Natural killer cell (primary cell): ENCODE data around the gene PPM1D. TPM values are rescaled to one million over a fixed set of nuclear protein-coding genes. Genes with fewer than 3 reads are reported as not detected.

Experiments
- ATAC-seq, 3 donors: fragments of 150-1000 bp in 2 of 3; fragments of 200-7000 bp in 1 of 3; cut with Tn5 transposase; 1 replicate in 1 of 3; 2 replicates in 2 of 3; pipeline ENCODE4 v1.10.0; 2021; ENCODE audit warnings: mild to moderate bottlenecking in 2 of 3, moderate library complexity in 2 of 3
- DNase-seq, 2 donors: peaks; one replicate each; pipeline versions ENCODE4 v3.0.0 to v3.0.0-alpha.2; 2013 to 2021; ENCODE audit warnings: mixed read lengths in 1 of 2
- H3K27ac ChIP-seq: one replicate; pipeline ENCODE4 v1.5.1; 2013; ENCODE audit warnings: mild to moderate bottlenecking, low read length
- H3K27me3 ChIP-seq: one replicate; pipeline ENCODE4 v1.6.1; 2013; ENCODE audit warnings: low read length; ENCODE audit not compliant: control insufficient read depth, insufficient read depth
- H3K36me3 ChIP-seq: one replicate; pipeline ENCODE4 v1.6.1; 2013; ENCODE audit warnings: low read length; ENCODE audit not compliant: control insufficient read depth, insufficient read depth
- H3K4me1 ChIP-seq: one replicate; pipeline ENCODE4 v1.6.1; 2013; ENCODE audit warnings: low read length; ENCODE audit not compliant: control insufficient read depth, insufficient read depth
- H3K4me3 ChIP-seq: one replicate; pipeline ENCODE4 v1.5.1; 2013; ENCODE audit warnings: low read length
- H3K9me3 ChIP-seq: one replicate; pipeline ENCODE4 v1.6.1; 2013; ENCODE audit warnings: low read length; ENCODE audit not compliant: control insufficient read depth, insufficient read depth
- H3K27ac Mint-ChIP-seq, 2 donors: one replicate each; pipeline ENCODE4 v1.8.0; 2022; ENCODE audit warnings: mild to moderate bottlenecking in 2 of 2, mixed read lengths in 2 of 2, moderate library complexity in 1 of 2
- H3K27me3 Mint-ChIP-seq, 2 donors: one replicate each; pipeline ENCODE4 v1.8.0; 2022; ENCODE audit warnings: low read depth in 2 of 2, mixed read lengths in 2 of 2
- H3K36me3 Mint-ChIP-seq: one replicate; pipeline ENCODE4 v1.8.0; 2022; ENCODE audit warnings: mixed read lengths
- H3K4me1 Mint-ChIP-seq, 2 donors: one replicate each; pipeline ENCODE4 v1.8.0; 2022; ENCODE audit warnings: mixed read lengths in 2 of 2
- H3K4me3 Mint-ChIP-seq: one replicate; pipeline ENCODE4 v1.8.0; 2022; ENCODE audit warnings: mild to moderate bottlenecking, moderate library complexity, mixed read lengths
- H3K9me3 Mint-ChIP-seq, 2 donors: one replicate each; pipeline ENCODE4 v1.8.0; 2022; ENCODE audit warnings: mixed read lengths in 2 of 2
- CTCF ChIP-seq: fragments of 200-600 bp; IDR thresholded peaks from one replicate; pipeline ENCODE4 v1.8.0; 2022; ENCODE audit warnings: antibody characterized with exemption
- WGBS: methylation state at CpG from one replicate; pipeline ENCODE4 v1.1.7; 2013; ENCODE audit warnings: missing lambda C conversion rate; ENCODE audit not compliant: insufficient coverage; 5-methylcytosine and 5-hydroxymethylcytosine counted together
- intact Hi-C: fragments of 100-400 bp; cut with micrococcal nuclease; formaldehyde crosslinking; loops from one replicate; pipeline ENCODE4 v1.14.2; 2022
- total RNA-seq, 4 donors: library from RNA; stranded (reverse); fragments of 120-200 nt in 1 of 4; gene quantifications; one replicate each; pipeline versions ENCODE4 v1.2.3 to v1.2.4, GENCODE V29; 2013 to 2022

PPM1D gene
- total RNA-seq, 3 donors from 2014 or later (not counting 1 experiment from before 2014, with no cell fraction given): 22.8 to 31.6 (median 27.9) TPM

- Mint-ChIP-seq H3K4me3 (no peak overlapping the region), H3K27ac (no peak overlapping the region), H3K9me3 (no peaks in the 10 kb centered on the region), H3K27me3 (no peaks in the 10 kb centered on the region), H3K4me1 (peaks cover 0 to 9% of the 10 kb centered on the region in 2 donors), H3K36me3 (no peaks in the 10 kb centered on the region)
- DNase-seq: no peak
- no peaks in the 10 kb centered on the region for H3K27me3 ChIP-seq
- TF ChIP-seq CTCF: peak; percentile 34
- H3K4me1 ChIP-seq: no peaks in the 10 kb centered on the region
- no peaks in the 10 kb centered on the region for H3K9me3 ChIP-seq
- 86% methylated on average over 4 of the region's 4 CpGs for WGBS
- intact Hi-C loops: loop anchor here (5.0 kb wide), 1 partner anchor 37 kb away; the partner anchor contains the start of gene PPM1D
- no peak for ATAC-seq
- no peak overlapping the region for H3K4me3 ChIP-seq
- H3K27ac ChIP-seq: no peak overlapping the region
- peaks cover 12% of the 10 kb centered on the region for H3K36me3 ChIP-seq
Observed at GRCh38 chr17:60639019-60639330, 39.0 kb downstream of the PPM1D start.

- H3K27ac Mint-ChIP-seq: no peak overlapping the region
- WGBS: 73% methylated on average over 2 of the region's 2 CpGs
- H3K36me3 Mint-ChIP-seq: no peaks in the 10 kb centered on the region
- no peak overlapping the region for H3K4me3 Mint-ChIP-seq
- no peaks in the 10 kb centered on the region for H3K27me3 Mint-ChIP-seq
- intact Hi-C loops: no loop called here
- ATAC-seq (no peak), DNase-seq (peak in 1 of 2 donors; percentile 16)
- Histone ChIP-seq H3K9me3 (no peaks in the 10 kb centered on the region), H3K4me3 (no peak overlapping the region), H3K4me1 (no peaks in the 10 kb centered on the region), H3K36me3 (peaks cover 7% of the 10 kb centered on the region), H3K27ac (no peak overlapping the region), H3K27me3 (no peaks in the 10 kb centered on the region)
- TF ChIP-seq CTCF: no peak
- no peaks in the 10 kb centered on the region for H3K9me3 Mint-ChIP-seq
- peaks cover 0 to 9% of the 10 kb centered on the region in 2 donors for H3K4me1 Mint-ChIP-seq
Observed at GRCh38 chr17:60640503-60640902, 40.5 kb downstream of the PPM1D start.

- no peak for TF ChIP-seq CTCF
- Mint-ChIP-seq H3K27ac (no peak overlapping the region), H3K4me3 (no peak overlapping the region), H3K4me1 (peaks cover 0 to 11% of the 10 kb centered on the region in 2 donors), H3K27me3 (no peaks in the 10 kb centered on the region), H3K36me3 (no peaks in the 10 kb centered on the region), H3K9me3 (no peaks in the 10 kb centered on the region)
- no peaks in the 10 kb centered on the region for H3K27me3 ChIP-seq
- peaks cover 3% of the 10 kb centered on the region for H3K36me3 ChIP-seq
- no peak overlapping the region for H3K27ac ChIP-seq
- no peak for ATAC-seq
- no peak overlapping the region for H3K4me3 ChIP-seq
- intact Hi-C loops: no loop called here
- H3K9me3 ChIP-seq: no peaks in the 10 kb centered on the region
- no peaks in the 10 kb centered on the region for H3K4me1 ChIP-seq
- WGBS: 92% methylated on average over 3 of the region's 3 CpGs
- no peak for DNase-seq
Observed at GRCh38 chr17:60641126-60641525, 41.1 kb downstream of the PPM1D start.

GRCh38 chr17:60641810-60642220 is 41.8 kb downstream of the PPM1D start:
- H3K4me3 Mint-ChIP-seq: peak overlapping the region; percentile 25
- no peak overlapping the region for H3K4me3 ChIP-seq
- TF ChIP-seq CTCF: no peak
- DNase-seq (peak in 1 of 2 donors; percentile 80), ATAC-seq (peak; percentile 37 to 54 (median 46))
- no peaks in the 10 kb centered on the region for H3K9me3 ChIP-seq
- H3K27ac ChIP-seq: no peak overlapping the region
- peaks cover 3% of the 10 kb centered on the region for H3K36me3 ChIP-seq
- H3K36me3 Mint-ChIP-seq: no peaks in the 10 kb centered on the region
- intact Hi-C loops: no loop called here
- WGBS: no CpG with 5 or more reads among the region's 1 CpG
- H3K4me1 ChIP-seq: no peaks in the 10 kb centered on the region
- no peaks in the 10 kb centered on the region for H3K9me3 Mint-ChIP-seq
- no peaks in the 10 kb centered on the region for H3K27me3 ChIP-seq
- H3K27me3 Mint-ChIP-seq: no peaks in the 10 kb centered on the region
- H3K27ac Mint-ChIP-seq: no peak overlapping the region
- H3K4me1 Mint-ChIP-seq: peaks cover 0 to 18% of the 10 kb centered on the region in 2 donors
